SK-N-SH (cell line): ENCODE measurements around the gene RABGAP1L. TPM values are rescaled to one million over a fixed set of nuclear protein-coding genes. Genes with fewer than 3 reads are reported as not detected.

ENCODE experiments used
- CTCF ChIA-PET: fragments of 300-600, 350-600 bp; formaldehyde crosslinking; extraction: SDS; loops from one replicate; lab custom pipeline; 2021; lab: Yijun Ruan, JAX
- POLR2A ChIA-PET: fragments of 350-600 bp; sonication (Branson Sonifier 250); formaldehyde crosslinking; extraction: SDS; loops from one replicate; lab custom pipeline; 2020; ENCODE audit warnings: antibody characterized with exemption, inconsistent platforms; lab: Yijun Ruan, JAX
- DNase-seq: peaks from one replicate; pipeline ENCODE4 v3.0.0; 2012
- H2AFZ ChIP-seq: fragments of 200-600 bp; sonication (generic); 2 replicates; pipeline ENCODE4 v1.8.1; 2016; ENCODE audit warnings: antibody characterized with exemption, mild to moderate bottlenecking, low read depth
- H3F3A ChIP-seq: fragments of 200-600 bp; sonication (generic); replicated peaks from 2 replicates; pipeline ENCODE3; 2016; ENCODE audit warnings: antibody characterized with exemption, mild to moderate bottlenecking; ENCODE audit not compliant: insufficient read depth
- H3K27ac ChIP-seq, 2 experiments: fragments of 200-500 bp in 1 of 2; fragments of 200-600 bp in 1 of 2; sonication (Bioruptor generic) in 1 of 2; sonication (generic), shearing (Covaris generic) in 1 of 2; 2 replicates each; pipeline versions ENCODE4 v1.5.1 to v1.6.1; 2014 to 2016; ENCODE audit warnings: low read depth in 2 of 2, inconsistent platforms in 1 of 2, low read length in 1 of 2, mild to moderate bottlenecking in 1 of 2, mixed read lengths in 1 of 2
- H3K27me3 ChIP-seq: fragments of 200-600 bp; sonication (generic), shearing (Covaris generic); 2 replicates; pipeline ENCODE4 v1.6.1; 2016; ENCODE audit warnings: mixed run types; ENCODE audit not compliant: insufficient read depth
- H3K36me3 ChIP-seq, 2 experiments: fragments of 200-500 bp in 1 of 2; fragments of 200-600 bp in 1 of 2; sonication (Bioruptor generic) in 1 of 2; sonication (generic) in 1 of 2; replicated peaks in 1 of 2; 2 replicates each; pipeline versions ENCODE3 to v1.5.1; 2014 to 2016; ENCODE audit warnings: low read length in 1 of 2, mild to moderate bottlenecking in 1 of 2; ENCODE audit not compliant: insufficient read depth in 2 of 2, control insufficient read depth in 1 of 2
- H3K4me1 ChIP-seq, 2 experiments: fragments of 200-500 bp in 1 of 2; fragments of 200-600 bp in 1 of 2; sonication (Bioruptor generic) in 1 of 2; sonication (generic), shearing (Covaris generic) in 1 of 2; 2 replicates each; pipeline versions ENCODE4 v1.5.1 to v1.6.1; 2014 to 2016; ENCODE audit warnings: low read depth in 1 of 2, low read length in 1 of 2, mixed run types in 1 of 2; ENCODE audit not compliant: insufficient read depth in 2 of 2, control insufficient read depth in 1 of 2
- H3K4me2 ChIP-seq: fragments of 200-600 bp; sonication (generic), shearing (Covaris generic); 2 replicates; pipeline ENCODE4 v1.6.1; 2017; ENCODE audit warnings: mixed run types
- H3K4me3 ChIP-seq, 2 experiments: fragments of 200-500 bp in 1 of 2; fragments of 200-600 bp in 1 of 2; sonication (Bioruptor generic) in 1 of 2; sonication (generic), shearing (Covaris generic) in 1 of 2; 2 replicates each; pipeline versions ENCODE4 v1.5.1 to v1.8.1; 2014 to 2016; ENCODE audit warnings: low read depth in 2 of 2, inconsistent platforms in 1 of 2, low read length in 1 of 2, mild to moderate bottlenecking in 1 of 2, mixed read lengths in 1 of 2, moderate library complexity in 1 of 2
- H3K79me2 ChIP-seq: fragments of 200-600 bp; sonication (generic); 2 replicates; pipeline ENCODE4 v1.8.1; 2017; ENCODE audit warnings: mild to moderate bottlenecking; ENCODE audit not compliant: insufficient read depth
- H3K9ac ChIP-seq: fragments of 200-600 bp; sonication (generic); 2 replicates; pipeline ENCODE4 v1.6.1; 2017; ENCODE audit warnings: mixed run types
- H3K9me2 ChIP-seq: fragments of 200-600 bp; sonication (generic); 2 replicates; pipeline ENCODE4 v1.6.1; 2017; ENCODE audit warnings: mixed run types
- H3K9me3 ChIP-seq: fragments of 200-600 bp; sonication (generic); 2 replicates; pipeline ENCODE4 v1.6.1; 2017; ENCODE audit warnings: mixed run types, mild to moderate bottlenecking, moderate library complexity
- H4K20me1 ChIP-seq: fragments of 200-600 bp; sonication (generic); 2 replicates; pipeline ENCODE4 v1.6.1; 2017; ENCODE audit warnings: mild to moderate bottlenecking, mixed run types; ENCODE audit not compliant: insufficient read depth
- CTCF ChIP-seq: fragments of 200-600 bp; sonication (generic); IDR thresholded peaks from 2 replicates; pipeline ENCODE4 v1.6.1; 2017; ENCODE audit warnings: antibody characterized with exemption, mild to moderate bottlenecking, moderate library complexity
- EZH2phosphoT487 ChIP-seq: fragments of 200-600 bp; sonication (generic); IDR thresholded peaks from 2 replicates; pipeline ENCODE4 v1.6.1; 2017; ENCODE audit warnings: low read depth, mixed run types, mild to moderate bottlenecking, antibody characterized with exemption, moderate library complexity, borderline replicate concordance
- FOXJ3 ChIP-seq: sonication (generic); formaldehyde crosslinking; IDR thresholded peaks from 2 replicates; pipeline ENCODE4 v1.5.1; 2020; ENCODE audit warnings: mild to moderate bottlenecking, missing genetic modification reagents
- FOXM1 ChIP-seq: IDR thresholded peaks from 2 replicates; pipeline ENCODE4 v1.4.0; 2012; ENCODE audit warnings: low read depth, mild to moderate bottlenecking
- GABPA ChIP-seq: IDR thresholded peaks from 2 replicates; pipeline ENCODE4 v1.4.0; 2012; ENCODE audit warnings: low read depth, mild to moderate bottlenecking
- GATA2 ChIP-seq: sonication (generic); formaldehyde crosslinking; IDR thresholded peaks from 2 replicates; pipeline ENCODE4 v1.5.0; 2020; ENCODE audit warnings: mild to moderate bottlenecking, missing genetic modification reagents
- JUND ChIP-seq: IDR thresholded peaks from 2 replicates; pipeline ENCODE4 v1.4.0; 2012
- MEF2A ChIP-seq: IDR thresholded peaks from 2 replicates; pipeline ENCODE4 v1.4.0; 2012; ENCODE audit warnings: low read depth, borderline replicate concordance
- MXI1 ChIP-seq: IDR thresholded peaks from 2 replicates; pipeline ENCODE4 v1.6.1; 2012; ENCODE audit warnings: mild to moderate bottlenecking, low read depth, low read length, improper control_type of control experiment
- NFIC ChIP-seq: IDR thresholded peaks from 2 replicates; pipeline ENCODE4 v1.4.0; 2012; ENCODE audit warnings: borderline replicate concordance
- RAD21 ChIP-seq: IDR thresholded peaks from 2 replicates; pipeline ENCODE4 v1.6.1; 2012; ENCODE audit warnings: mild to moderate bottlenecking, low read length
- RXRA ChIP-seq: IDR thresholded peaks from 2 replicates; pipeline ENCODE4 v1.4.0; 2012; ENCODE audit warnings: low read depth, mild to moderate bottlenecking, borderline replicate concordance
- SIN3A ChIP-seq: IDR thresholded peaks from 2 replicates; pipeline ENCODE4 v1.6.1; 2012; ENCODE audit warnings: low read depth, mild to moderate bottlenecking, low read length, moderate library complexity, borderline replicate concordance
- TAF1 ChIP-seq: IDR thresholded peaks from 2 replicates; pipeline ENCODE4 v1.6.1; 2012; ENCODE audit warnings: low read depth, mild to moderate bottlenecking, low read length, moderate library complexity, borderline replicate concordance
- TEAD4 ChIP-seq: IDR thresholded peaks from 2 replicates; pipeline ENCODE4 v1.4.0; 2012; ENCODE audit warnings: mild to moderate bottlenecking, borderline replicate concordance; ENCODE audit not compliant: insufficient read depth
- YY1 ChIP-seq: IDR thresholded peaks from 2 replicates; pipeline ENCODE4 v1.4.0; 2012; ENCODE audit warnings: low read depth, mild to moderate bottlenecking
- WGBS: methylation state at CpG from one replicate; pipeline ENCODE4 v1.1.6; 2017; ENCODE audit warnings: low lambda C conversion rate; 5-methylcytosine and 5-hydroxymethylcytosine counted together
- polyA plus RNA-seq, 3 experiments: library from polyadenylated mRNA; depleted of rRNA; stranded (reverse); fragments of >200 nt; gene quantifications; 2 replicates each; pipeline ENCODE4 v1.2.3, GENCODE V29; 2012
- TF ChIP-seq, protein P1 (sequence below): IDR thresholded peaks from 2 replicates; pipeline ENCODE4 v1.4.0; 2012; ENCODE audit warnings: low read depth, borderline replicate concordance
- TF ChIP-seq, protein P2 (sequence below): IDR thresholded peaks from 2 replicates; pipeline ENCODE4 v1.6.1; 2012; ENCODE audit warnings: mild to moderate bottlenecking, low read depth, low read length, moderate library complexity
- TF ChIP-seq, protein P3 (sequence below): fragments of 150-350 bp; IDR thresholded peaks from 2 replicates; pipeline ENCODE4 v1.6.1; 2017; ENCODE audit warnings: antibody characterized with exemption, low read length, low read depth, borderline replicate concordance
- TF ChIP-seq, protein P4 (sequence below): IDR thresholded peaks from 2 replicates; pipeline ENCODE4 v1.4.0; 2012; ENCODE audit warnings: low read depth, borderline replicate concordance

The RABGAP1L gene
- polyA plus RNA-seq, 1 of the 3 experiments (the other 2 are of a cell fraction): 7.2 TPM

DNA sequence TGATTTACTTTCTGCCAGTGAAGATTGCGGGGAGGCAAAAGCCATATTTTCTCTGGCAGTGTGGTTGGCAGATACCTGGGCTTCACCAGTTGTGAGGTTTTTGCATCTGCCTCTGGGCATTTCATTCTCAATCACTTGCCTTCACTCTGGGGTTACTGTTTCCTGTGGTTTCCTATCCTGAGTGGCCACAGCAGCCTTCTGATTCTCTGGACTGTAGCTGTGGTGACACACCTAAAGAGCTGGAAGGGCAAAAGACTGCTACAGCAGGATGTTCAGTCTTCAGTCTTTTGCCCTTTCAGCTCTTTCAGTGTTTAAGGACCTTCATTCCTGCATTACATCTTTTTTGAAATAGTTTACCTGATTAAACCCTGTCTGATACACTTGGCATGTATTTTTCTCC, 237.9 kb downstream of the RABGAP1L start:
- DNase-seq: no peak
- ChIA-PET POLR2A (no interaction called here), CTCF (no interaction called here)
- Histone ChIP-seq H3K4me3 (no peak overlapping the region), H4K20me1 (no peaks in the 10 kb centered on the region), H3K27ac (no peak overlapping the region), H3K4me2 (no peak overlapping the region), H3K27me3 (no peaks in the 10 kb centered on the region), H3K9ac (no peak overlapping the region), H3K36me3 (peaks cover 5 to 7% of the 10 kb centered on the region in 2 experiments), H3K9me3 (no peaks in the 10 kb centered on the region), H3K4me1 (no peaks in the 10 kb centered on the region), H2AFZ (no peak overlapping the region), H3F3A (no peaks in the 10 kb centered on the region), H3K79me2 (no peaks in the 10 kb centered on the region), H3K9me2 (no peaks in the 10 kb centered on the region)
- TF ChIP-seq GATA2 (CRISPR knock-in tag) (no peak), RAD21 (no peak), SIN3A (no peak), FOXM1 (no peak), TEAD4 (no peak), MXI1 (no peak), NFIC (no peak), YY1 (no peak), MEF2A (no peak), JUND (no peak), TAF1 (no peak), EZH2phosphoT487 (no peak), GABPA (no peak), CTCF (no peak), FOXJ3 (CRISPR knock-in tag) (no peak), RXRA (no peak)
- TF ChIP-seq, protein P1, sequence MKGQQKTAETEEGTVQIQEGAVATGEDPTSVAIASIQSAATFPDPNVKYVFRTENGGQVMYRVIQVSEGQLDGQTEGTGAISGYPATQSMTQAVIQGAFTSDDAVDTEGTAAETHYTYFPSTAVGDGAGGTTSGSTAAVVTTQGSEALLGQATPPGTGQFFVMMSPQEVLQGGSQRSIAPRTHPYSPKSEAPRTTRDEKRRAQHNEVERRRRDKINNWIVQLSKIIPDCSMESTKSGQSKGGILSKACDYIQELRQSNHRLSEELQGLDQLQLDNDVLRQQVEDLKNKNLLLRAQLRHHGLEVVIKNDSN: no peak
- TF ChIP-seq, protein P2, sequence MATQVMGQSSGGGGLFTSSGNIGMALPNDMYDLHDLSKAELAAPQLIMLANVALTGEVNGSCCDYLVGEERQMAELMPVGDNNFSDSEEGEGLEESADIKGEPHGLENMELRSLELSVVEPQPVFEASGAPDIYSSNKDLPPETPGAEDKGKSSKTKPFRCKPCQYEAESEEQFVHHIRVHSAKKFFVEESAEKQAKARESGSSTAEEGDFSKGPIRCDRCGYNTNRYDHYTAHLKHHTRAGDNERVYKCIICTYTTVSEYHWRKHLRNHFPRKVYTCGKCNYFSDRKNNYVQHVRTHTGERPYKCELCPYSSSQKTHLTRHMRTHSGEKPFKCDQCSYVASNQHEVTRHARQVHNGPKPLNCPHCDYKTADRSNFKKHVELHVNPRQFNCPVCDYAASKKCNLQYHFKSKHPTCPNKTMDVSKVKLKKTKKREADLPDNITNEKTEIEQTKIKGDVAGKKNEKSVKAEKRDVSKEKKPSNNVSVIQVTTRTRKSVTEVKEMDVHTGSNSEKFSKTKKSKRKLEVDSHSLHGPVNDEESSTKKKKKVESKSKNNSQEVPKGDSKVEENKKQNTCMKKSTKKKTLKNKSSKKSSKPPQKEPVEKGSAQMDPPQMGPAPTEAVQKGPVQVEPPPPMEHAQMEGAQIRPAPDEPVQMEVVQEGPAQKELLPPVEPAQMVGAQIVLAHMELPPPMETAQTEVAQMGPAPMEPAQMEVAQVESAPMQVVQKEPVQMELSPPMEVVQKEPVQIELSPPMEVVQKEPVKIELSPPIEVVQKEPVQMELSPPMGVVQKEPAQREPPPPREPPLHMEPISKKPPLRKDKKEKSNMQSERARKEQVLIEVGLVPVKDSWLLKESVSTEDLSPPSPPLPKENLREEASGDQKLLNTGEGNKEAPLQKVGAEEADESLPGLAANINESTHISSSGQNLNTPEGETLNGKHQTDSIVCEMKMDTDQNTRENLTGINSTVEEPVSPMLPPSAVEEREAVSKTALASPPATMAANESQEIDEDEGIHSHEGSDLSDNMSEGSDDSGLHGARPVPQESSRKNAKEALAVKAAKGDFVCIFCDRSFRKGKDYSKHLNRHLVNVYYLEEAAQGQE: no peak
- TF ChIP-seq, protein P3, sequence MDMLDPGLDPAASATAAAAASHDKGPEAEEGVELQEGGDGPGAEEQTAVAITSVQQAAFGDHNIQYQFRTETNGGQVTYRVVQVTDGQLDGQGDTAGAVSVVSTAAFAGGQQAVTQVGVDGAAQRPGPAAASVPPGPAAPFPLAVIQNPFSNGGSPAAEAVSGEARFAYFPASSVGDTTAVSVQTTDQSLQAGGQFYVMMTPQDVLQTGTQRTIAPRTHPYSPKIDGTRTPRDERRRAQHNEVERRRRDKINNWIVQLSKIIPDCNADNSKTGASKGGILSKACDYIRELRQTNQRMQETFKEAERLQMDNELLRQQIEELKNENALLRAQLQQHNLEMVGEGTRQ: no peak
- TF ChIP-seq, protein P4, sequence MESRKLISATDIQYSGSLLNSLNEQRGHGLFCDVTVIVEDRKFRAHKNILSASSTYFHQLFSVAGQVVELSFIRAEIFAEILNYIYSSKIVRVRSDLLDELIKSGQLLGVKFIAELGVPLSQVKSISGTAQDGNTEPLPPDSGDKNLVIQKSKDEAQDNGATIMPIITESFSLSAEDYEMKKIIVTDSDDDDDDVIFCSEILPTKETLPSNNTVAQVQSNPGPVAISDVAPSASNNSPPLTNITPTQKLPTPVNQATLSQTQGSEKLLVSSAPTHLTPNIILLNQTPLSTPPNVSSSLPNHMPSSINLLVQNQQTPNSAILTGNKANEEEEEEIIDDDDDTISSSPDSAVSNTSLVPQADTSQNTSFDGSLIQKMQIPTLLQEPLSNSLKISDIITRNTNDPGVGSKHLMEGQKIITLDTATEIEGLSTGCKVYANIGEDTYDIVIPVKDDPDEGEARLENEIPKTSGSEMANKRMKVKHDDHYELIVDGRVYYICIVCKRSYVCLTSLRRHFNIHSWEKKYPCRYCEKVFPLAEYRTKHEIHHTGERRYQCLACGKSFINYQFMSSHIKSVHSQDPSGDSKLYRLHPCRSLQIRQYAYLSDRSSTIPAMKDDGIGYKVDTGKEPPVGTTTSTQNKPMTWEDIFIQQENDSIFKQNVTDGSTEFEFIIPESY: no peak
- 100% methylated on average over 1 of the region's 1 CpG for WGBS
